B cell (primary cell): ENCODE measurements around the gene HYAL1. TPM values are rescaled to one million over a fixed set of nuclear protein-coding genes. Genes with fewer than 3 reads are reported as not detected.
"Not testable (repeated sequence)": the region's sequence is repeated elsewhere in the genome, so short reads cannot be mapped to it uniquely, and the experiment has no call there.

Experiments
- ATAC-seq: fragments of 200-7000 bp; cut with Tn5 transposase; one replicate; pipeline ENCODE4 v1.10.0; 2021; ENCODE audit warnings: low read depth, mild to moderate bottlenecking, moderate number of reproducible peaks, moderate library complexity
- CTCF ChIA-PET: fragments of 350-600 bp; sonication (Branson Sonifier 250); formaldehyde crosslinking; loops from one replicate; lab custom pipeline; 2021; ENCODE audit warnings: antibody characterized with exemption, inconsistent platforms; lab: Charles Lee
- POLR2A ChIA-PET: fragments of 350-600 bp; sonication (Branson Sonifier 250); formaldehyde crosslinking; loops from one replicate; lab custom pipeline; 2021; ENCODE audit warnings: antibody characterized with exemption; lab: Charles Lee
- DNase-seq: peaks from one replicate; pipeline ENCODE4 v3.0.0; 2013
- H2AFZ ChIP-seq: 2 replicates; pipeline ENCODE4 v1.6.1; 2012; ENCODE audit warnings: mild to moderate bottlenecking, low read depth, low read length; ENCODE audit not compliant: insufficient read depth, poor library complexity, severe bottlenecking
- H3K27ac ChIP-seq, 2 donors: 1 replicate in 1 of 2; 2 replicates in 1 of 2; pipeline ENCODE4 v1.5.1; 2012 to 2013; ENCODE audit warnings: low read length in 2 of 2, mild to moderate bottlenecking in 2 of 2, moderate library complexity in 1 of 2
- H3K27me3 ChIP-seq, 4 experiments: fragments of 200-600 bp in 1 of 4; sonication (generic) in 1 of 4; replicated peaks in 1 of 4; 1 replicate in 2 of 4; 2 replicates in 2 of 4; pipeline versions ENCODE4 v1.6.1 to v1.7.0; 2013 to 2016; ENCODE audit warnings: low read length in 3 of 4, mild to moderate bottlenecking in 2 of 4, mixed read lengths in 1 of 4, moderate library complexity in 1 of 4; ENCODE audit not compliant: insufficient read depth in 4 of 4, control insufficient read depth in 3 of 4; ENCODE audit errors: control extremely low read depth in 1 of 4
- H3K36me3 ChIP-seq, 2 experiments: replicated peaks in 1 of 2; 1 replicate in 1 of 2; 2 replicates in 1 of 2; pipeline versions ENCODE4 v1.6.1 to v1.7.1; 2013; ENCODE audit warnings: low read length in 1 of 2; ENCODE audit not compliant: insufficient read depth in 2 of 2, control insufficient read depth in 1 of 2; ENCODE audit errors: control extremely low read depth in 1 of 2, extremely low read depth in 1 of 2
- H3K4me1 ChIP-seq, 2 donors: fragments of 200-600 bp in 1 of 2; sonication (generic) in 1 of 2; 1 replicate in 1 of 2; 2 replicates in 1 of 2; pipeline versions ENCODE4 v1.5.1 to v1.6.1; 2013 to 2017; ENCODE audit warnings: low read length in 2 of 2; ENCODE audit not compliant: control insufficient read depth in 2 of 2, insufficient read depth in 2 of 2
- H3K4me2 ChIP-seq: replicated peaks from 2 replicates; pipeline ENCODE3; 2012; ENCODE audit warnings: mild to moderate bottlenecking, low read depth, low read length; ENCODE audit not compliant: poor library complexity, severe bottlenecking
- H3K4me3 ChIP-seq, 5 experiments: fragments of 200-600 bp in 1 of 5; sonication (generic) in 1 of 5; 1 replicate in 3 of 5; 2 replicates in 2 of 5; pipeline versions ENCODE4 v1.5.1 to v1.7.0; 2011 to 2016; ENCODE audit warnings: low read length in 4 of 5, mild to moderate bottlenecking in 4 of 5, low read depth in 2 of 5, control low read depth in 1 of 5, moderate library complexity in 1 of 5; ENCODE audit not compliant: insufficient read depth in 1 of 5; ENCODE audit errors: control extremely low read depth in 1 of 5, extremely low read depth in 1 of 5
- H3K79me2 ChIP-seq: fragments of 200-600 bp; sonication (generic); one replicate; pipeline ENCODE4 v1.6.0; 2016; ENCODE audit warnings: low read length; ENCODE audit not compliant: control insufficient read depth, insufficient read depth
- H3K9ac ChIP-seq: fragments of 200-600 bp; sonication (generic); 2 replicates; pipeline ENCODE4 v1.6.1; 2017; ENCODE audit warnings: mild to moderate bottlenecking, low read length, moderate library complexity
- H3K9me3 ChIP-seq, 3 donors: one replicate each; pipeline versions ENCODE4 v1.6.1 to v1.7.1; 2013; ENCODE audit warnings: low read length in 2 of 3; ENCODE audit not compliant: control insufficient read depth in 2 of 3, insufficient read depth in 1 of 3; ENCODE audit errors: control extremely low read depth in 1 of 3
- H4K20me1 ChIP-seq: 2 replicates; pipeline ENCODE4 v1.6.0; 2012; ENCODE audit warnings: mild to moderate bottlenecking, low read length; ENCODE audit not compliant: insufficient read depth, control insufficient read depth, poor library complexity, severe bottlenecking
- H3K27ac Mint-ChIP-seq: one replicate; pipeline ENCODE4 v1.8.0; 2021; ENCODE audit warnings: mixed read lengths
- H3K27me3 Mint-ChIP-seq: one replicate; pipeline ENCODE4 v1.8.0; 2021; ENCODE audit warnings: mixed read lengths
- H3K4me1 Mint-ChIP-seq: one replicate; pipeline ENCODE4 v1.8.0; 2021; ENCODE audit warnings: mixed read lengths
- H3K4me3 Mint-ChIP-seq: one replicate; pipeline ENCODE4 v1.8.0; 2021; ENCODE audit warnings: mixed read lengths
- H3K9me3 Mint-ChIP-seq: one replicate; pipeline ENCODE4 v1.8.0; 2022; ENCODE audit warnings: mixed read lengths; ENCODE audit not compliant: insufficient read depth
- CTCF ChIP-seq: fragments of 200-600 bp; IDR thresholded peaks from one replicate; pipeline ENCODE4 v1.8.0; 2022; ENCODE audit warnings: antibody characterized with exemption, mild to moderate bottlenecking
- EZH2 ChIP-seq: IDR thresholded peaks from 2 replicates; pipeline ENCODE4 v1.6.1; 2012; ENCODE audit warnings: borderline replicate concordance, low read depth, mild to moderate bottlenecking, moderate library complexity, low read length; ENCODE audit not compliant: insufficient read depth, poor library complexity, severe bottlenecking
- WGBS: methylation state at CpG from one replicate; pipeline ENCODE4 v1.1.5; 2013; ENCODE audit warnings: missing lambda C conversion rate; ENCODE audit not compliant: insufficient coverage; 5-methylcytosine and 5-hydroxymethylcytosine counted together
- intact Hi-C: fragments of 100-400 bp; cut with micrococcal nuclease; formaldehyde crosslinking; loops from one replicate; pipeline ENCODE4 v1.10.0; 2022
- polyA plus RNA-seq: library from polyadenylated mRNA; depleted of rRNA; stranded (reverse); fragments of >200 nt; gene quantifications from 2 replicates; pipeline ENCODE4 v1.2.3, GENCODE V29; 2012
- total RNA-seq, 2 donors: library from RNA; stranded (reverse); fragments of 120-200 nt in 1 of 2; gene quantifications; 1 replicate in 1 of 2; 2 replicates in 1 of 2; pipeline versions ENCODE4 v1.2.3 to v1.2.4, GENCODE V29; 2013 to 2022

The HYAL1 gene
- total and polyA plus RNA-seq, 2 donors (not counting 1 experiment from before 2014, with no cell fraction given), result 0.12 to 0.30 TPM

GRCh38 chr3:50272911-50273688 is 30.3 kb downstream of the HYAL1 start:
- no peaks in the 10 kb centered on the region for H3K79me2 ChIP-seq
- H3K9ac ChIP-seq, result peak overlapping the region; percentile 37
- H3K4me3 ChIP-seq, result peak overlapping the region in 3 of 5 experiments; percentile 8 to 48 (median 30)
- Mint-ChIP-seq H3K9me3 (no peaks in the 10 kb centered on the region), H3K4me1 (peaks cover 26% of the 10 kb centered on the region), H3K27me3 (peaks cover 36% of the 10 kb centered on the region), H3K27ac (peak overlapping the region; percentile 81), H3K4me3 (peak overlapping the region; percentile 82)
- H3K9me3 ChIP-seq, result peaks cover 0 to 3% (median 0%) of the 10 kb centered on the region in 3 donors
- intact Hi-C loops, result loop anchor here (1.0 to 2.0 kb wide), 3 partner anchors 13 to 46 kb away; no protein-coding TSS in a partner anchor
- 4% methylated on average over 61 of the region's 61 CpGs for WGBS
- H4K20me1 ChIP-seq, result peaks cover 10% of the 10 kb centered on the region
- ChIA-PET CTCF (interaction anchor here (0.8 to 5.5 kb wide), 9 partner anchors 10 to 100 kb away, joined by 3 to 46 read pairs (median 4); partner anchors contain the start of genes GNAI2 and GNAT1), POLR2A (no interaction called here)
- H2AFZ ChIP-seq, result peak overlapping the region; percentile 73
- peaks cover 33 to 39% of the 10 kb centered on the region in 2 donors for H3K4me1 ChIP-seq
- H3K27ac ChIP-seq, result no peak overlapping the region
- peaks cover 0 to 53% (median 21%) of the 10 kb centered on the region in 4 experiments for H3K27me3 ChIP-seq
- ATAC-seq, result peak; percentile 98
- no peaks in the 10 kb centered on the region for H3K36me3 ChIP-seq
- TF ChIP-seq EZH2, result no peak
- peak; percentile 97 for TF ChIP-seq CTCF
- DNase-seq, result peak; percentile 91
- H3K4me2 ChIP-seq, result peak overlapping the region; percentile 91

GRCh38 chr3:50272538-50272910 is 30.9 kb downstream of the HYAL1 start:
- H3K9me3 Mint-ChIP-seq, H3K27ac Mint-ChIP-seq, H3K4me3 Mint-ChIP-seq, H3K36me3 ChIP-seq, ATAC-seq, H3K9ac ChIP-seq, DNase-seq, H3K27ac ChIP-seq, H2AFZ ChIP-seq, H3K4me3 ChIP-seq, H3K9me3 ChIP-seq, POLR2A ChIA-PET, H3K79me2 ChIP-seq: not testable (repeated sequence)
- Histone ChIP-seq H4K20me1 (peaks cover 10% of the 10 kb centered on the region), H3K27me3 (peaks cover 0 to 55% (median 23%) of the 10 kb centered on the region in 4 experiments), H3K4me1 (peaks cover 33 to 39% of the 10 kb centered on the region in 2 donors), H3K4me2 (peak overlapping the region; percentile 91)
- 93% methylated on average over 5 of the region's 10 CpGs for WGBS
- Mint-ChIP-seq H3K27me3 (peaks cover 35% of the 10 kb centered on the region), H3K4me1 (peaks cover 26% of the 10 kb centered on the region)
- CTCF ChIA-PET, result interaction anchor here (0.8 to 5.5 kb wide), 12 partner anchors 10 to 152 kb away, joined by 3 to 46 read pairs (median 4); partner anchors contain the start of genes GNAI2 and GNAT1
- intact Hi-C loops, result loop anchor here (2.0 kb wide), 1 partner anchor 26 kb away; no protein-coding TSS in a partner anchor
